Caco-2 (cell line): ENCODE measurements around the gene TBPL2. TPM values are rescaled to one million over a fixed set of nuclear protein-coding genes. Genes with fewer than 3 reads are reported as not detected.

Experiments
- BruUV-seq: library from RNA; stranded (reverse); fragments of 400-500 nt; replicated peaks from 2 replicates; lab custom pipeline; 2021; lab: Mats Ljungman, UMichigan
- CTCF ChIA-PET: fragments of 300-600 bp; sonication (Branson Sonifier 250); formaldehyde crosslinking; loops from one replicate; lab custom pipeline; 2022; ENCODE audit warnings: antibody characterized with exemption; lab: Charles Lee
- POLR2A ChIA-PET: fragments of 300-600 bp; sonication (Branson Sonifier 250); formaldehyde crosslinking; loops from one replicate; lab custom pipeline; 2022; ENCODE audit warnings: antibody characterized with exemption; lab: Charles Lee
- DNase-seq, 2 experiments: peaks; one replicate each; pipeline versions ENCODE4 v3.0.0 to v3.0.0-alpha.2; 2020 to 2022
- H3K27me3 ChIP-seq: replicated peaks from 2 replicates; pipeline ENCODE4 v1.6.0; 2011; ENCODE audit warnings: low read length; ENCODE audit not compliant: control insufficient read depth, insufficient read depth
- H3K36me3 ChIP-seq: 2 replicates; pipeline ENCODE4 v1.5.1; 2011; ENCODE audit warnings: low read length; ENCODE audit not compliant: control insufficient read depth, insufficient read depth
- H3K4me1 ChIP-seq: fragments of 250-450 bp; sonication (Bioruptor Pico); 2 replicates; pipeline ENCODE4 v1.5.1; 2020; ENCODE audit warnings: mild to moderate bottlenecking
- H3K4me3 ChIP-seq: 2 replicates; pipeline ENCODE4 v1.5.1; 2011; ENCODE audit warnings: low read depth, mild to moderate bottlenecking, control low read depth, low read length
- H3K9me3 ChIP-seq: fragments of 250-450 bp; sonication (Bioruptor Pico); 2 replicates; pipeline ENCODE4 v1.5.1; 2020; ENCODE audit warnings: mild to moderate bottlenecking, moderate library complexity
- H3K27ac Mint-ChIP-seq: one replicate; pipeline ENCODE4 v1.8.0; 2022; ENCODE audit warnings: mixed read lengths; ENCODE audit not compliant: unreplicated experiment
- H3K27me3 Mint-ChIP-seq: one replicate; pipeline ENCODE4 v1.8.0; 2022; ENCODE audit warnings: mixed read lengths; ENCODE audit not compliant: insufficient read depth, unreplicated experiment
- H3K36me3 Mint-ChIP-seq: one replicate; pipeline ENCODE4 v1.8.0; 2022; ENCODE audit warnings: mild to moderate bottlenecking, mixed read lengths; ENCODE audit not compliant: insufficient read depth, unreplicated experiment
- H3K4me1 Mint-ChIP-seq: one replicate; pipeline ENCODE4 v1.8.0; 2022; ENCODE audit warnings: low read depth, mixed read lengths; ENCODE audit not compliant: unreplicated experiment
- H3K4me3 Mint-ChIP-seq: one replicate; pipeline ENCODE4 v1.8.0; 2022; ENCODE audit warnings: mild to moderate bottlenecking, moderate library complexity, mixed read lengths; ENCODE audit not compliant: unreplicated experiment
- H3K9me3 Mint-ChIP-seq: one replicate; pipeline ENCODE4 v1.8.0; 2022; ENCODE audit warnings: mixed read lengths; ENCODE audit not compliant: unreplicated experiment
- intact Hi-C: fragments of 100-400 bp; cut with micrococcal nuclease; formaldehyde crosslinking; loops from one replicate; pipeline ENCODE4 v1.10.0; 2022; ENCODE audit not compliant: unreplicated experiment
- total RNA-seq: library from RNA; stranded (reverse); gene quantifications from 2 replicates; pipeline ENCODE4 v1.2.3, GENCODE V29; 2022
- TF ChIP-seq, protein P1 (sequence below), 2 experiments: fragments of 200-600 bp in 1 of 2; IDR thresholded peaks; 1 replicate in 1 of 2; 2 replicates in 1 of 2; pipeline versions ENCODE4 v1.5.1 to v1.8.0; 2011 to 2022; ENCODE audit warnings: antibody characterized with exemption in 1 of 2, control low read depth in 1 of 2, inconsistent platforms in 1 of 2, low read depth in 1 of 2, low read length in 1 of 2, mild to moderate bottlenecking in 1 of 2, moderate library complexity in 1 of 2; ENCODE audit not compliant: insufficient read depth in 1 of 2, severe bottlenecking in 1 of 2, unreplicated experiment in 1 of 2

Gene TBPL2
- total RNA-seq, 1 experiment from 2014 or later = not detected

DNA sequence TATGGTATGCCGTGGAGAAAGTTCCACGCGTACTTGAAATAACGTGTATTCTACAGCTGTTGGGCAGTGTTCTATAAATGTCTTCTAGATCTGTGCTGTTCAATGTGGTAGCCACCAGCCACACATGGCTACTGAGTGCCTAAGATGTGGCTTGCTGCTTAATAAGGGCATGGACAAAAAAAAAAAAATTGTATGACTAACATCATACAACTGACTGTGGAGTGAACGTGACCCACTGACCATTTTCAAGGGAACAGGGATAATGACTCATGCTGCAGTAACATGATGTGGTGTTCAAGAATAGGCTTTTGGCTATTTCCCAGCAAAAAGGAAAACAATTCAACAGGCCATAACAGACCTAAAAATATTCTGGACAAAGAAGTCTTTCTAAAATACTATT lies 41.7 kb downstream of the TBPL2 start:
- no peaks in the 10 kb centered on the region for H3K4me1 ChIP-seq
- DNase-seq = no peak
- TF ChIP-seq, protein P1, sequence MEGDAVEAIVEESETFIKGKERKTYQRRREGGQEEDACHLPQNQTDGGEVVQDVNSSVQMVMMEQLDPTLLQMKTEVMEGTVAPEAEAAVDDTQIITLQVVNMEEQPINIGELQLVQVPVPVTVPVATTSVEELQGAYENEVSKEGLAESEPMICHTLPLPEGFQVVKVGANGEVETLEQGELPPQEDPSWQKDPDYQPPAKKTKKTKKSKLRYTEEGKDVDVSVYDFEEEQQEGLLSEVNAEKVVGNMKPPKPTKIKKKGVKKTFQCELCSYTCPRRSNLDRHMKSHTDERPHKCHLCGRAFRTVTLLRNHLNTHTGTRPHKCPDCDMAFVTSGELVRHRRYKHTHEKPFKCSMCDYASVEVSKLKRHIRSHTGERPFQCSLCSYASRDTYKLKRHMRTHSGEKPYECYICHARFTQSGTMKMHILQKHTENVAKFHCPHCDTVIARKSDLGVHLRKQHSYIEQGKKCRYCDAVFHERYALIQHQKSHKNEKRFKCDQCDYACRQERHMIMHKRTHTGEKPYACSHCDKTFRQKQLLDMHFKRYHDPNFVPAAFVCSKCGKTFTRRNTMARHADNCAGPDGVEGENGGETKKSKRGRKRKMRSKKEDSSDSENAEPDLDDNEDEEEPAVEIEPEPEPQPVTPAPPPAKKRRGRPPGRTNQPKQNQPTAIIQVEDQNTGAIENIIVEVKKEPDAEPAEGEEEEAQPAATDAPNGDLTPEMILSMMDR (IDR thresholded peaks at IDR 0.05; ENCODE audit: insufficient read depth in 1 of 2, low read depth in 1 of 2, low read length in 1 of 2, severe bottlenecking in 1 of 2, unreplicated experiment in 1 of 2) = no peak
- no peak overlapping the region for H3K27ac Mint-ChIP-seq
- ChIA-PET CTCF (no interaction called here), POLR2A (no interaction called here)
- H3K4me3 ChIP-seq = no peak overlapping the region
- intact Hi-C loops = no loop called here
- no peaks in the 10 kb centered on the region for H3K9me3 Mint-ChIP-seq
- no peaks in the 10 kb centered on the region for H3K36me3 ChIP-seq
- H3K4me3 Mint-ChIP-seq = no peak overlapping the region
- no TSS peak for BruUV-seq
- H3K4me1 Mint-ChIP-seq = no peaks in the 10 kb centered on the region
- H3K27me3 Mint-ChIP-seq = no peaks in the 10 kb centered on the region
- H3K36me3 Mint-ChIP-seq = peaks cover 17% of the 10 kb centered on the region
- no peaks in the 10 kb centered on the region for H3K9me3 ChIP-seq
- H3K27me3 ChIP-seq = no peaks in the 10 kb centered on the region

DNA sequence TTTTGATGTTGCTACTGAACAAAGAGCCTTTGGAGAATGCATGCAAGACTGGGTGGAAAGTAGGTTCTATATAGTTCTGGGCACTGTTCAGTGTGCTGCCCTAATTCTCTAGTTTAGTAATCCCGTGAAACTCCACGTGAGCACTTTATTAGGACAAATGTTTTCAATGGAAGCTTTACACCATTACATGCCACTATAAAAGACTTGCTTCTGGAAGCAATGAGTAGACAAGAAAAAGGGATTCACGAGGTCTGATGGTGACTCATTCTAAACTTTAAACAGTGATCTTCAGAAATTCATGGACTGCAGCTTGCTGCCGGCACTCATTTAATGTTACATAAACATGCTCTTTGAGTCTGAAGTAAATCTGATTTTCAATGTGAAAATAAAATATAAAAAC lies 51.1 kb downstream of the TBPL2 start:
- Histone ChIP-seq H3K27me3 (no peaks in the 10 kb centered on the region), H3K4me1 (0 out of 2 replicates have a peak, but pooled peaks cover 6% of the 10 kb centered on the region), H3K36me3 (peaks cover 2% of the 10 kb centered on the region; the same call in 1 of the 2 replicates), H3K4me3 (no peak overlapping the region), H3K9me3 (no peaks in the 10 kb centered on the region)
- H3K27me3 Mint-ChIP-seq = no peaks in the 10 kb centered on the region
- H3K27ac Mint-ChIP-seq = no peak overlapping the region
- TF ChIP-seq, protein P1 (IDR thresholded peaks at IDR 0.05; ENCODE audit: insufficient read depth in 1 of 2, low read depth in 1 of 2, low read length in 1 of 2, severe bottlenecking in 1 of 2, unreplicated experiment in 1 of 2) = no peak
- intact Hi-C loops = no loop called here
- H3K9me3 Mint-ChIP-seq = no peaks in the 10 kb centered on the region
- ChIA-PET POLR2A (no interaction called here), CTCF (no interaction called here)
- H3K4me3 Mint-ChIP-seq = no peak overlapping the region
- BruUV-seq = no TSS peak
- no peak for DNase-seq
- H3K4me1 Mint-ChIP-seq = no peaks in the 10 kb centered on the region
- H3K36me3 Mint-ChIP-seq = peaks cover 18% of the 10 kb centered on the region

DNA sequence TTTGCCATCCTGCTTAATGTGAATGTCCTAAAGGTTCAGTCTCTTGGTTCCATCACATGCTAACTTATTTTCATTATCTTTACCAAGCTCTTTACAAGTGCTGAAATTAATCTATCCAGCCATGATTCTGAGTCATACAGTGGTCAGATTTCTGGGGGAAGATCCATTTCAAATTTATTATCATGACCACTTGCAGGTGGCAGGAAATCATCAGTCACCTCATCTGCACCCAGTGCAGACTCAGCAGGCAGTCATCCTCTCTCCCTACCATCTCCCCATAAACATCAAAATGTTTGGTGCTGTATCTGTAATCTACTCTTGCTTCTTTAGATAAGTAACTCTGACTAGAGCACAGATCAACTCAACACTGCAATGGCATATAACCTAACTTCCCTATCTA lies 52.3 kb downstream of the TBPL2 start:
- Histone ChIP-seq H3K4me1 (peaks cover 8% of the 10 kb centered on the region; the same call in 1 of the 2 replicates), H3K9me3 (no peaks in the 10 kb centered on the region), H3K27me3 (no peaks in the 10 kb centered on the region), H3K4me3 (no peak overlapping the region), H3K36me3 (peaks cover 2% of the 10 kb centered on the region; the same call in 1 of the 2 replicates)
- TF ChIP-seq, protein P1 (IDR thresholded peaks at IDR 0.05; ENCODE audit: insufficient read depth in 1 of 2, low read depth in 1 of 2, low read length in 1 of 2, severe bottlenecking in 1 of 2, unreplicated experiment in 1 of 2) = no peak
- Mint-ChIP-seq H3K4me1 (no peaks in the 10 kb centered on the region), H3K36me3 (peaks cover 23% of the 10 kb centered on the region), H3K4me3 (no peak overlapping the region), H3K9me3 (no peaks in the 10 kb centered on the region), H3K27me3 (no peaks in the 10 kb centered on the region), H3K27ac (no peak overlapping the region)
- BruUV-seq = no TSS peak
- ChIA-PET POLR2A (no interaction called here), CTCF (no interaction called here)
- no peak for DNase-seq
- intact Hi-C loops = no loop called here
